ENCODE measurements around the gene CKLF. TPM values are rescaled to one million over a fixed set of nuclear protein-coding genes. Genes with fewer than 3 reads are reported as not detected.

The CKLF gene
- total and polyA plus RNA-seq, 2 donors (not counting 1 experiment from before 2014, with no cell fraction given): 30.4 to 53.6 TPM

GRCh38 chr16:66548868-66549267 lies 3.5 kb upstream of the CKLF start:
- ATAC-seq (ENCODE audit: low read depth): no peak
- no peak for DNase-seq
- ChIA-PET POLR2A (interaction anchor here (0.7 to 3.1 kb wide), 3 partner anchors 10 to 32 kb away, joined by 3 to 21 read pairs (median 6); no protein-coding TSS in a partner anchor), CTCF (interaction anchor here (1.0 to 6.6 kb wide), 6 partner anchors 9 to 143 kb away, joined by 3 to 46 read pairs (median 6); no protein-coding TSS in a partner anchor)
- Mint-ChIP-seq H3K27me3 (no peaks in the 10 kb centered on the region), H3K4me3 (peak overlapping the region; percentile 87), H3K4me1 (peaks cover 81% of the 10 kb centered on the region), H3K27ac (peak overlapping the region; percentile 90), H3K9me3 (ENCODE audit: insufficient read depth) (no peaks in the 10 kb centered on the region)
- no peaks in the 10 kb centered on the region for H4K20me1 ChIP-seq (ENCODE audit: control insufficient read depth, insufficient read depth, low read length, poor library complexity, severe bottlenecking)
- H3K4me2 ChIP-seq (replicated peaks; ENCODE audit: low read depth, low read length, poor library complexity, severe bottlenecking): peak overlapping the region; percentile 89
- H3K4me3 ChIP-seq (ENCODE audit: control extremely low read depth in 1 of 5, extremely low read depth in 1 of 5, insufficient read depth in 1 of 5, low read depth in 2 of 5, low read length in 4 of 5): peak overlapping the region in 3 of 5 experiments; percentile 62 to 72 (median 71)
- peak overlapping the region; percentile 73 to 85 for H3K27ac ChIP-seq (ENCODE audit: low read length in 2 of 2)
- intact Hi-C loops (cut with micrococcal nuclease): loop anchor here (1.0 to 2.0 kb wide), 2 partner anchors 10 to 56 kb away; partner anchors contain the start of gene CMTM3
- H3K9ac ChIP-seq (ENCODE audit: low read length): peak overlapping the region; percentile 73
- no peaks in the 10 kb centered on the region for H3K9me3 ChIP-seq (ENCODE audit: control extremely low read depth in 1 of 3, control insufficient read depth in 2 of 3, insufficient read depth in 1 of 3, low read length in 2 of 3)
- peaks cover 76 to 90% of the 10 kb centered on the region in 2 donors for H3K4me1 ChIP-seq (ENCODE audit: control insufficient read depth in 2 of 2, insufficient read depth in 2 of 2, low read length in 2 of 2)
- H3K36me3 ChIP-seq (replicated peaks in 1 of 2; ENCODE audit: control extremely low read depth in 1 of 2, control insufficient read depth in 1 of 2, extremely low read depth in 1 of 2, insufficient read depth in 2 of 2, low read length in 1 of 2): no peaks in the 10 kb centered on the region
- no peaks in the 10 kb centered on the region for H3K27me3 ChIP-seq (replicated peaks in 1 of 4; ENCODE audit: control extremely low read depth in 1 of 4, control insufficient read depth in 3 of 4, insufficient read depth in 4 of 4, low read length in 3 of 4)
- WGBS (ENCODE audit: insufficient coverage): 19% methylated on average over 5 of the region's 9 CpGs
- no peak for TF ChIP-seq CTCF (IDR thresholded peaks at IDR 0.05)
- TF ChIP-seq EZH2 (IDR thresholded peaks at IDR 0.05; ENCODE audit: borderline replicate concordance, insufficient read depth, low read depth, low read length, poor library complexity, severe bottlenecking): no peak
- peak overlapping the region; percentile 88 for H2AFZ ChIP-seq (ENCODE audit: insufficient read depth, low read depth, low read length, poor library complexity, severe bottlenecking)
- peaks cover 21% of the 10 kb centered on the region for H3K79me2 ChIP-seq (ENCODE audit: control insufficient read depth, insufficient read depth, low read length)
